SU-DHL-6 (cell line): ENCODE results near the gene CD8B.
"Not testable (repeated sequence)": the region's sequence is repeated elsewhere in the genome, so short reads cannot be mapped to it uniquely, and the experiment has no call there.

Source experiments
- H2AFZ ChIP-seq: fragments of 200-600 bp; sonication (generic); 2 replicates; pipeline ENCODE4 v1.6.1; 2014; ENCODE audit warnings: low read depth, mild to moderate bottlenecking, moderate library complexity, mixed read lengths, antibody characterized with exemption, low read length; ENCODE audit not compliant: severe bottlenecking
- H3F3A ChIP-seq: fragments of 200-600 bp; shearing (Covaris generic); 2 replicates; pipeline ENCODE4 v1.6.0; 2016; ENCODE audit warnings: antibody characterized with exemption, mild to moderate bottlenecking; ENCODE audit not compliant: insufficient read depth
- H3K27ac ChIP-seq: fragments of 200-600 bp; sonication (generic); 2 replicates; pipeline ENCODE4 v1.5.1; 2016; ENCODE audit warnings: low read depth, mild to moderate bottlenecking, low read length, moderate library complexity, mixed read lengths
- H3K27me3 ChIP-seq: fragments of 200-600 bp; sonication (generic), shearing (Covaris generic); 2 replicates; pipeline ENCODE4 v1.6.0; 2014; ENCODE audit warnings: mild to moderate bottlenecking, low read length
- H3K36me3 ChIP-seq: fragments of 200-600 bp; sonication (generic); 2 replicates; pipeline ENCODE4 v1.6.1; 2014; ENCODE audit warnings: mild to moderate bottlenecking, low read length, mixed read lengths
- H3K4me2 ChIP-seq: fragments of 300-600, 200-600 bp; shearing (Covaris generic), sonication (generic); 2 replicates; pipeline ENCODE4 v1.6.0; 2014; ENCODE audit warnings: low read length, low read depth, mild to moderate bottlenecking; ENCODE audit not compliant: poor library complexity, severe bottlenecking
- H3K4me3 ChIP-seq: fragments of 200-600 bp; sonication (generic); 2 replicates; pipeline ENCODE4 v1.5.1; 2014; ENCODE audit warnings: antibody characterized with exemption, low read length, mild to moderate bottlenecking, mixed read lengths; ENCODE audit not compliant: insufficient read depth, poor library complexity, severe bottlenecking
- H3K79me2 ChIP-seq: fragments of 200-600 bp; sonication (generic); 2 replicates; pipeline ENCODE4 v1.6.1; 2014; ENCODE audit warnings: mild to moderate bottlenecking, low read length, moderate library complexity; ENCODE audit not compliant: insufficient read depth
- H3K9ac ChIP-seq: fragments of 200-600 bp; sonication (generic); 2 replicates; pipeline ENCODE4 v1.7.0; 2014; ENCODE audit warnings: mild to moderate bottlenecking, low read length
- H3K9me2 ChIP-seq: fragments of 200-600 bp; sonication (generic); replicated peaks from 2 replicates; pipeline ENCODE4 v1.6.1; 2014; ENCODE audit warnings: low read length; ENCODE audit not compliant: insufficient read depth
- H3K9me3 ChIP-seq: fragments of 200-600 bp; sonication (generic); 2 replicates; pipeline ENCODE4 v1.6.1; 2014; ENCODE audit warnings: low read length, mixed read lengths; ENCODE audit not compliant: insufficient read depth
- H4K20me1 ChIP-seq: fragments of 200-600 bp; sonication (generic); 2 replicates; pipeline ENCODE4 v1.6.1; 2014; ENCODE audit warnings: low read depth, mild to moderate bottlenecking, antibody characterized with exemption, low read length, moderate library complexity, mixed read lengths

The CD8B gene

DNA sequence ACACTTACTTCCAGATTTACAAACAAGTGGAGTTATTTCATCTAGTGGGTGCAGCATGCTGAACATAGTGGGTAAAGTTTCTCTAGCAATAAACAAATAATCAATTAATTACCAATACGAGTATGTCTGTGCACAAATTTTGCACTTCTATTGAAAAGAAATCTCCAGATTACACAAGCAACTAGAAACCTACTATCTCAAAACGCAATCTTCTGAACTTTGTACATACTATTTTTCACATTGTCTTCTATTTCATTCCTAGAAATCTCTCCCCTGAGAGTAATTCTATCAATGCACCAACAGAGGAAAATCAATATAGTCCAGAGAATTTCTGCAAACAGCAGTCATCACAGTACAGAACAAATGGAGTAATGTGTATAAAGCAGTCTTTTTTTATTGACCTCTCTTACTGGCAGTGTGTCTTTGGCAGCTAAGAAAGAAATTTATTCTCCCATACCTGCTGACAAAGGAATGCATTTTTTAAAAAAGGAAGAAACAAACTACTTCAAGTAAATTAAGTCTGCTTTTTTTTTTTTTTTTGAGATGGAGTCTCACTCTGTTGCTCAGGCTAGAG is 7.3 kb upstream of the CD8B start:
- H3K4me2 ChIP-seq, H3F3A ChIP-seq, H3K79me2 ChIP-seq, H3K9ac ChIP-seq, H4K20me1 ChIP-seq, H3K9me3 ChIP-seq, H3K4me3 ChIP-seq, H2AFZ ChIP-seq, H3K27ac ChIP-seq, H3K9me2 ChIP-seq, H3K36me3 ChIP-seq, H3K27me3 ChIP-seq: not testable (repeated sequence)

DNA sequence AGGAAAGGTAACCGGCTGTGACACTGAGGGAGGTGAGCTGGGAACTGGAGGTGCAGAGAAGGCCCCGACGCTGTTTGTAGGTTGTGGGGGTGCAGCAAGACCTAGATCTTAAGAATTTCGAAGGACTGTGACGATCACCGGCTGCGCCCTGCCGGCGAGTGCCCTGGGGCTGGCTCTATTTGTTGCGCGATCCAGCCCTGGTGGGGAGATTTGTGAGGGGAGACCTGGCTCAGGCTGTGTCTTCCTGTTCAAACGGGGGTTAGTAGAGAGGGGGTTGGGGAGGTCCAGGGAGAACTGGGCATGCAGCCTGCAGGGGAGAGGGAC is 656 bp upstream of the CD8B start:
- not testable (repeated sequence) for H3K9ac ChIP-seq, H3K9me2 ChIP-seq, H3K36me3 ChIP-seq, H3K27me3 ChIP-seq, H2AFZ ChIP-seq, H3K4me2 ChIP-seq, H3K9me3 ChIP-seq, H4K20me1 ChIP-seq, H3K4me3 ChIP-seq, H3F3A ChIP-seq, H3K79me2 ChIP-seq, H3K27ac ChIP-seq

DNA sequence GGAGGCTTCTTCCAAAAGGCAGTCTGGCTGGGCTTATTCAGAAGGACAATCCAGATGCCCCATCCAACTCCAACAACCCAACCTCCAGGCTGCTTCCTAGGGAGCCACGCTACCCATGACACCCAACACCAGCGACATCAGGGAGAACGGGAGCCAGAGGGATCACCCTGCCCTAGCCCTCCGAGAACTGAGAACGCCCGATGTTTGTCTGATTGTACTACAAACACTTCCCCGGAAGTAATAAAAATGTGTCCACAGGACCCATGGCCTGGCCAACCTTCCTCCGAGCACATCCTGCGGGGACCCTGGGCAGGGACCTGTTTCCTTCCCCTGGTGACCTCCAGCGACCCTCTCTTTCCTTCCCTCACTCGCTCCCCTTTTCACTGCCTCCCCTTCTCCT is 511 bp downstream of the CD8B start:
- H2AFZ ChIP-seq, H3F3A ChIP-seq, H3K27ac ChIP-seq, H3K4me3 ChIP-seq, H4K20me1 ChIP-seq, H3K9me3 ChIP-seq, H3K9ac ChIP-seq, H3K9me2 ChIP-seq, H3K36me3 ChIP-seq, H3K79me2 ChIP-seq, H3K27me3 ChIP-seq, H3K4me2 ChIP-seq: not testable (repeated sequence)

DNA sequence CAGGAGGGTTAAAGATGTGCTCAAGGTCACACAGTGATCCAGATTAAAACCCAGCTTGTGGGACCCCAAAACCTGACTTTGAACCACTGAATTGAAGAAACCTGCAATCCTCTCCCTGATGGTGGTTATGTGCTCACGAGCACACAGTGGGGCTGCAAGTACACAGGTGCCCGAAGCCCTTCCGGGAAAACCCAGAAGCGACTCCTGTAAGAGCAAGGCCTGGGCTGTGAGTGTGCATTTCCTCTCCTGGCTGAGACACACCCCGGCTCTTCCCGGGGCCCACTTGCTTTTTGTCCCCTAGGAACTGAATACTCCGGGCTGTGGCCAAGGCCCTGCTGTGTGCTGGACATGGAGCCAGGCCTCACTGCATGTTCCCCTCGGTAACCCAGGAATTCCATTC is 1.1 kb downstream of the CD8B start:
- not testable (repeated sequence) for H3K36me3 ChIP-seq, H3K9ac ChIP-seq, H3K27me3 ChIP-seq, H2AFZ ChIP-seq, H3K9me2 ChIP-seq, H3K27ac ChIP-seq, H4K20me1 ChIP-seq, H3K9me3 ChIP-seq, H3K79me2 ChIP-seq, H3K4me2 ChIP-seq, H3F3A ChIP-seq, H3K4me3 ChIP-seq

DNA sequence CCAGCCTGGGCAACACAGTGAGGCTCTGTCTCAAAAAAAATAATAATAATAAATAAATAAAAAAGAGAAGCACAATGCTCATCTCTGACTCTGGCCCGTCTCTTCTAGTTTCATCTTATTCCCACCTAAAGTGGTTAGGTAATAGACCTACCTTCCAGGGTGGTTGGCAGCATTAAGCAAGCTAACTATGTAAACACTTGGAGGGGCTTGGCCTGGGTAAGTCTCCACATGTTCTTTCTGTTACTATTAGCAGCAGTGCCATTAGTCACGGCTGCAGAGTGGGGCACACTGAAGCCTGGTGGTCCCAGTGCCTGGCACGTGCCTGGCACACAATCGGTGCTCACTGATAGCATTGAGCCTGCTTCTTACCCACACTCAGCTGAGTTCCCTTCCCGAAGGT is 4.0 kb downstream of the CD8B start:
- H4K20me1 ChIP-seq, H3K79me2 ChIP-seq, H3K9ac ChIP-seq, H3K27ac ChIP-seq, H3K4me3 ChIP-seq, H3K9me2 ChIP-seq, H3K36me3 ChIP-seq, H3F3A ChIP-seq, H3K9me3 ChIP-seq, H3K27me3 ChIP-seq, H3K4me2 ChIP-seq, H2AFZ ChIP-seq: not testable (repeated sequence)

DNA sequence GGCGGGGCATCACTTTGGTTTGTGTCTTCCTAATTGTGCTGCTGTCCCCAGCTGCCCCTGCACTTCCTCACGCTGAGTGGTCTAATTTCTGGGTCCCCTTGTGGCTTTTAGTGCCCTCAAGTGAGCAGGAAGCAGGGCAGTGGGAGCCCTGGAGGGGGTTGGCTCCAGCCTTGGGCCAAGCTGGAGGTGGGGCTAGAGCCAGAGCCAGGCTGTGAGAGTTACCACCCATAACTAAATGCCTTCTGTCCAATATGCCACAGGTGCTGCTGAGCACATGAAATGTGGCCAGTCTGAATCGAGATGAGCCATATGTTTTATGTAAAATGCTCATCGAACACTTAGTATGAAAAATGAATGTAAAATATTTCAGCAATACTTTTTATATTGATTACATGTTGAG is 5.2 kb downstream of the CD8B start:
- not testable (repeated sequence) for H3K4me2 ChIP-seq, H3K9me3 ChIP-seq, H3K4me3 ChIP-seq, H3K79me2 ChIP-seq, H3K27me3 ChIP-seq, H2AFZ ChIP-seq, H3K9me2 ChIP-seq, H4K20me1 ChIP-seq, H3K9ac ChIP-seq, H3F3A ChIP-seq, H3K27ac ChIP-seq, H3K36me3 ChIP-seq

DNA sequence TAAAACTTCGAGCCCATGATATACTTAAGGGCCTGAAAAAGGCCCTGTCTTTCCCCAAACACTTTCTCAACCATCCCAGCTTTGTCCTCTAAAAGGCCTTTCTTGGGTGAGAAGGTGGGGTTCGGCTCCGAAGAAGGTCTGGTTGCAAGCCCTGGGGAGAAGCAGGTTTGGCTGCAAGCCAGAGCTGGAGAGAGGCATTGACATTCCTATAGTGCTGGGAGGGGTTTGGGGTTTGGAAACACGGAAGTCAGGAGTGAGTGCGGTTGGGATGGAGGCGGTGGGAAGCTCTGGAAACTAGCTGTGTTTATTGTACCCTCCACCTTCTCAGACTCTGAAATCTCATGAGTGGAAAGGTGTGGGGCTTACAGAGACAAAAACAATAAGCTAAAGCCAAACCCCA is 5.7 kb downstream of the CD8B start:
- H3K4me2 ChIP-seq, H3K27me3 ChIP-seq, H3K9ac ChIP-seq, H3K4me3 ChIP-seq, H2AFZ ChIP-seq, H3K36me3 ChIP-seq, H3F3A ChIP-seq, H4K20me1 ChIP-seq, H3K9me2 ChIP-seq, H3K79me2 ChIP-seq, H3K9me3 ChIP-seq, H3K27ac ChIP-seq: not testable (repeated sequence)

DNA sequence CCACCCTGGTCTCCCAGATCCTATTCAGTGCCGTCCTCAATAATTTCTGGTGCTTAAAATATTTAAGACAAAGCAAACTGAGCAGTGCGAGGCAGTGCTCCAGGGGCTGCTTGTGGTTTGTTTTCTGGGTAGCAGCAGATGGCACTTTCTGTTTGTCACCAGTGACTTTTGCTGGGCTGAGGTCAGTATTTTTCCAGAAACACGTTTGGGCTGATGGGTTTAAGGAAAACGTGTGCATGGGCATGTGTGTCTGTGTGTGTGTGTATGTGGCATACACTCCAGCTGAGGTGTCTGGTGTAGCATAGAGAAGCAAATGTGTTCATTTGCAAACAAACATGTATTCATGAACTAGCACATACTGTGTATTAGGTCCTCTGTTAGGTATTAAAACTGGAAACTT is 10.1 kb downstream of the CD8B start:
- H3K4me3 ChIP-seq, H3F3A ChIP-seq, H3K9me2 ChIP-seq, H2AFZ ChIP-seq, H3K9me3 ChIP-seq, H3K79me2 ChIP-seq, H3K27me3 ChIP-seq, H3K27ac ChIP-seq, H3K9ac ChIP-seq, H3K36me3 ChIP-seq, H3K4me2 ChIP-seq, H4K20me1 ChIP-seq: not testable (repeated sequence)
